Neural progenitor cell (in vitro differentiated cells): ENCODE data around the gene PPID. TPM values are rescaled to one million over a fixed set of nuclear protein-coding genes. Genes with fewer than 3 reads are reported as not detected.
"Not testable (repeated sequence)": the region's sequence is repeated elsewhere in the genome, so short reads cannot be mapped to it uniquely, and the experiment has no call there.

Experiments used
- DNase-seq: peaks from one replicate; pipeline ENCODE4 v3.0.0-alpha.2; 2016; ENCODE audit warnings: low spot score
- H2AFZ ChIP-seq: fragments of 200-600 bp; sonication (generic); replicated peaks from 2 replicates; pipeline ENCODE4 v1.6.1; 2016; ENCODE audit warnings: antibody characterized with exemption
- H3F3A ChIP-seq: fragments of 200-600 bp; sonication (generic); 2 replicates; pipeline ENCODE4 v1.6.1; 2016; ENCODE audit warnings: antibody characterized with exemption, low read depth
- H3K27ac ChIP-seq: fragments of 200-600 bp; sonication (generic); 2 replicates; pipeline ENCODE4 v1.5.1; 2016; ENCODE audit warnings: mild to moderate bottlenecking
- H3K27me3 ChIP-seq: fragments of 200-600 bp; sonication (generic); 2 replicates; pipeline ENCODE4 v1.6.1; 2016; ENCODE audit warnings: mild to moderate bottlenecking, moderate library complexity
- H3K36me3 ChIP-seq: fragments of 200-600 bp; sonication (generic); 2 replicates; pipeline ENCODE4 v1.5.1; 2016
- H3K4me1 ChIP-seq: fragments of 200-600 bp; sonication (generic); 2 replicates; pipeline ENCODE4 v1.6.1; 2016; ENCODE audit warnings: mixed run types
- H3K4me2 ChIP-seq: fragments of 200-600 bp; sonication (generic); 2 replicates; pipeline ENCODE4 v1.6.1; 2016
- H3K4me3 ChIP-seq: fragments of 200-600 bp; sonication (generic); 2 replicates; pipeline ENCODE4 v1.5.1; 2016
- H3K79me2 ChIP-seq: fragments of 200-600 bp; sonication (generic); 2 replicates; pipeline ENCODE4 v1.6.1; 2016; ENCODE audit warnings: low read depth
- H3K9ac ChIP-seq: fragments of 200-600 bp; sonication (generic); 2 replicates; pipeline ENCODE4 v1.6.1; 2016
- H3K9me3 ChIP-seq: fragments of 200-600 bp; sonication (generic); 2 replicates; pipeline ENCODE4 v1.5.1; 2016; ENCODE audit warnings: low read depth
- H4K20me1 ChIP-seq: fragments of 200-600 bp; sonication (generic); 2 replicates; pipeline ENCODE4 v1.6.1; 2016; ENCODE audit warnings: low read depth
- H3K27ac Mint-ChIP-seq: 3 replicates; pipeline ENCODE4 v1.8.0; 2021; ENCODE audit warnings: mixed read lengths
- H3K27me3 Mint-ChIP-seq: 2 replicates; pipeline ENCODE4 v1.8.0; 2022; ENCODE audit warnings: low read depth, mild to moderate bottlenecking, inconsistent platforms, moderate library complexity, mixed read lengths; ENCODE audit not compliant: insufficient read depth
- H3K36me3 Mint-ChIP-seq: 3 replicates; pipeline ENCODE4 v1.8.0; 2021; ENCODE audit warnings: mixed read lengths
- H3K4me1 Mint-ChIP-seq: 3 replicates; pipeline ENCODE4 v1.8.0; 2021; ENCODE audit warnings: mixed read lengths
- H3K4me3 Mint-ChIP-seq: 3 replicates; pipeline ENCODE4 v1.8.0; 2021; ENCODE audit warnings: mild to moderate bottlenecking, moderate library complexity, mixed read lengths
- H3K9me3 Mint-ChIP-seq: 3 replicates; pipeline ENCODE4 v1.8.0; 2020; ENCODE audit warnings: mixed read lengths
- EZH2 ChIP-seq: fragments of 200-600 bp; sonication (generic); IDR thresholded peaks from 2 replicates; pipeline ENCODE4 v1.6.1; 2017; ENCODE audit warnings: antibody characterized with exemption, mild to moderate bottlenecking, moderate library complexity
- EZH2phosphoT487 ChIP-seq: fragments of 200-600 bp; sonication (generic); IDR thresholded peaks from 2 replicates; pipeline ENCODE4 v1.6.1; 2017; ENCODE audit warnings: antibody characterized with exemption
- total RNA-seq: library from RNA; depleted of rRNA; stranded (reverse); fragments of >200 nt; gene quantifications from 2 replicates; pipeline ENCODE4 v1.2.3, GENCODE V29; 2015; ENCODE audit warnings: low replicate concordance
- TF ChIP-seq, protein P1 (sequence below): fragments of 200-600 bp; sonication (generic); IDR thresholded peaks from 2 replicates; pipeline ENCODE4 v1.5.1; 2017; ENCODE audit warnings: antibody characterized with exemption, mild to moderate bottlenecking

The PPID gene
- total RNA-seq, 1 donor from 2014 or later: 106 TPM

GRCh38 chr4:158669310-158669709 is 53.9 kb downstream of the PPID start:
- DNase-seq: no peak
- Histone ChIP-seq H3K4me3 (no peak overlapping the region), H3F3A (peaks cover 25% of the 10 kb centered on the region), H3K36me3 (no peaks in the 10 kb centered on the region), H3K27ac (no peak overlapping the region), H3K27me3 (no peaks in the 10 kb centered on the region), H3K9ac (no peak overlapping the region), H3K9me3 (no peaks in the 10 kb centered on the region), H3K79me2 (peaks cover 55% of the 10 kb centered on the region), H4K20me1 (peaks cover 23% of the 10 kb centered on the region), H3K4me2 (peak overlapping the region; percentile 4), H3K4me1 (peaks cover 7% of the 10 kb centered on the region), H2AFZ (no peak overlapping the region)
- peaks cover 16% of the 10 kb centered on the region for H3K36me3 Mint-ChIP-seq
- peaks cover 6% of the 10 kb centered on the region for H3K27me3 Mint-ChIP-seq
- no peak overlapping the region for H3K27ac Mint-ChIP-seq
- peaks cover 14% of the 10 kb centered on the region for H3K4me1 Mint-ChIP-seq
- TF ChIP-seq, protein P1, sequence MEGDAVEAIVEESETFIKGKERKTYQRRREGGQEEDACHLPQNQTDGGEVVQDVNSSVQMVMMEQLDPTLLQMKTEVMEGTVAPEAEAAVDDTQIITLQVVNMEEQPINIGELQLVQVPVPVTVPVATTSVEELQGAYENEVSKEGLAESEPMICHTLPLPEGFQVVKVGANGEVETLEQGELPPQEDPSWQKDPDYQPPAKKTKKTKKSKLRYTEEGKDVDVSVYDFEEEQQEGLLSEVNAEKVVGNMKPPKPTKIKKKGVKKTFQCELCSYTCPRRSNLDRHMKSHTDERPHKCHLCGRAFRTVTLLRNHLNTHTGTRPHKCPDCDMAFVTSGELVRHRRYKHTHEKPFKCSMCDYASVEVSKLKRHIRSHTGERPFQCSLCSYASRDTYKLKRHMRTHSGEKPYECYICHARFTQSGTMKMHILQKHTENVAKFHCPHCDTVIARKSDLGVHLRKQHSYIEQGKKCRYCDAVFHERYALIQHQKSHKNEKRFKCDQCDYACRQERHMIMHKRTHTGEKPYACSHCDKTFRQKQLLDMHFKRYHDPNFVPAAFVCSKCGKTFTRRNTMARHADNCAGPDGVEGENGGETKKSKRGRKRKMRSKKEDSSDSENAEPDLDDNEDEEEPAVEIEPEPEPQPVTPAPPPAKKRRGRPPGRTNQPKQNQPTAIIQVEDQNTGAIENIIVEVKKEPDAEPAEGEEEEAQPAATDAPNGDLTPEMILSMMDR: no peak
- TF ChIP-seq EZH2 (no peak), EZH2phosphoT487 (no peak)
- peaks cover 3% of the 10 kb centered on the region for H3K9me3 Mint-ChIP-seq
- peak overlapping the region; percentile 53 for H3K4me3 Mint-ChIP-seq

DNA sequence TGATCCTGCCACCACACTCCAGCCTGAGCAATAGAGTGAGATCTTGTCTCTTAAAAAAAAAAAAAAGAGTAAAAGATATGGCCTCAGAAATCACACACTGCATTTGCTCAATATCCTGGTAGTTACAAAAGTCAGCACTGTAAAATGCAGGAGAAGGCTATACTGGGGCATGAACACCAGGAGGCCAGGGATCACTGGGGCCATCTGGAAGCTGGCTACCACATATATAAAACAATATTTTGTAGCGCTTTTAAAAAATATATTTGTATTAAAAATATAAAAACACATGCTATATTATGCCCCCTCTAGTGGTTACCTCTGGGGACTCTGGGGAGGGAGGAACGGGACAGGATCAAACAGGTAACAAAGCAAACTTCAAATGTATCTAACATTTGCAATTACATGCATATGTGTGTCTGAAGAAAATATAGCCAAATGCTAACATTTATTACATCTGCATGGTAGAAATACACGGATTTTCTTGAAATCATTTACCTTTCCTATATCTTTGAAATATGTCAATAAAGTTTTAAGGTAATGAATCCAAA is 55.5 kb downstream of the PPID start:
- H3K27me3 Mint-ChIP-seq: peaks cover 6% of the 10 kb centered on the region

DNA sequence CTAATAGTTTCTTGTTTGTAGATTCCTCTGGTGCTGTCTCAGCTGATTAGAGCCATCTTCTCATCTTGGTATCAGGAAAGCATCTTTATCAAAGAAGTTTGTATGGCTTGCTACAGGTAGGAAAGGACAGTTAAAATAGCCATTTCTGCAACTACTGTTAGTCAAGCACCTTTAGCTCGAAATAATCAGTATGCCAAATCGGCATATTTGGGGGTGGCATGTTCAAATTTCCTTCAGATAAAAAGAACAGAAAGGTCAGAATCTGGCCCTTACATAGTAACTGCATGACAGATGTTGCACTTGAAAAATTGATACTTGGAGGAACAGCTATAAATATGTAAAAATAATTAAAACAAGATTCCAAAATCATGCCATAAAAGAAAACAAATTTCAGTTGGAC is 56.3 kb downstream of the PPID start:
- no peak for DNase-seq
- peaks cover 7% of the 10 kb centered on the region for H3K4me1 ChIP-seq
- no peaks in the 10 kb centered on the region for H3K27me3 ChIP-seq
- no peak overlapping the region for H3K27ac Mint-ChIP-seq
- no peak overlapping the region for H3K27ac ChIP-seq
- peaks cover 23% of the 10 kb centered on the region for H4K20me1 ChIP-seq
- H3K27me3 Mint-ChIP-seq: peaks cover 2% of the 10 kb centered on the region
- H3K9me3 Mint-ChIP-seq: peaks cover 3% of the 10 kb centered on the region
- no peak overlapping the region for H2AFZ ChIP-seq
- TF ChIP-seq EZH2phosphoT487: no peak
- TF ChIP-seq EZH2: no peak
- peaks cover 55% of the 10 kb centered on the region for H3K79me2 ChIP-seq
- H3K36me3 ChIP-seq: no peaks in the 10 kb centered on the region
- no peak overlapping the region for H3K4me2 ChIP-seq
- peaks cover 11% of the 10 kb centered on the region for H3K4me1 Mint-ChIP-seq
- no peak overlapping the region for H3K9ac ChIP-seq
- peaks cover 19% of the 10 kb centered on the region for H3F3A ChIP-seq
- peaks cover 16% of the 10 kb centered on the region for H3K36me3 Mint-ChIP-seq
- H3K4me3 Mint-ChIP-seq: no peak overlapping the region
- no peaks in the 10 kb centered on the region for H3K9me3 ChIP-seq
- H3K4me3 ChIP-seq: no peak overlapping the region

More for the DNA sequence above, 55.5 kb downstream of the PPID start:
- no peak overlapping the region for H3K4me3 Mint-ChIP-seq
- peaks cover 12% of the 10 kb centered on the region for H3K4me1 Mint-ChIP-seq
- peaks cover 16% of the 10 kb centered on the region for H3K36me3 Mint-ChIP-seq
- Histone ChIP-seq H3K27me3 (no peaks in the 10 kb centered on the region), H3K27ac (no peak overlapping the region), H3K79me2 (peaks cover 55% of the 10 kb centered on the region), H3K9me3 (no peaks in the 10 kb centered on the region), H3K4me1 (peaks cover 7% of the 10 kb centered on the region), H3K4me2 (no peak overlapping the region), H3K36me3 (no peaks in the 10 kb centered on the region), H4K20me1 (peaks cover 23% of the 10 kb centered on the region), H3K9ac (no peak overlapping the region), H3F3A (peaks cover 24% of the 10 kb centered on the region), H2AFZ (no peak overlapping the region), H3K4me3 (no peak overlapping the region)
- no peak for DNase-seq
- peaks cover 3% of the 10 kb centered on the region for H3K9me3 Mint-ChIP-seq
- no peak for TF ChIP-seq EZH2phosphoT487
- TF ChIP-seq, protein P1: peak; percentile 55
- H3K27ac Mint-ChIP-seq: no peak overlapping the region

GRCh38 chr4:158664806-158665205 is 58.4 kb downstream of the PPID start:
- Histone ChIP-seq H3K79me2 (peaks cover 37% of the 10 kb centered on the region), H3K9me3 (no peaks in the 10 kb centered on the region), H3F3A (peaks cover 4% of the 10 kb centered on the region), H2AFZ (no peak overlapping the region), H3K36me3 (no peaks in the 10 kb centered on the region), H3K4me2 (no peak overlapping the region), H3K27ac (no peak overlapping the region), H3K9ac (no peak overlapping the region), H3K4me3 (no peak overlapping the region), H4K20me1 (peaks cover 15% of the 10 kb centered on the region), H3K27me3 (no peaks in the 10 kb centered on the region), H3K4me1 (no peaks in the 10 kb centered on the region)
- no peak for TF ChIP-seq EZH2phosphoT487
- TF ChIP-seq, protein P1: no peak
- no peak for TF ChIP-seq EZH2
- peaks cover 3% of the 10 kb centered on the region for H3K9me3 Mint-ChIP-seq
- H3K36me3 Mint-ChIP-seq: peaks cover 16% of the 10 kb centered on the region
- H3K4me1 Mint-ChIP-seq: peaks cover 2% of the 10 kb centered on the region
- no peaks in the 10 kb centered on the region for H3K27me3 Mint-ChIP-seq
- no peak overlapping the region for H3K27ac Mint-ChIP-seq
- no peak overlapping the region for H3K4me3 Mint-ChIP-seq
- DNase-seq: no peak

GRCh38 chr4:158663707-158664625 is 59.2 kb downstream of the PPID start:
- H3K4me2 ChIP-seq, H3K4me1 ChIP-seq: not testable (repeated sequence)
- peaks cover 14% of the 10 kb centered on the region for H3K36me3 Mint-ChIP-seq

More at GRCh38 chr4:158663707-158664625, 59.2 kb downstream of the PPID start:
- H2AFZ ChIP-seq, H3F3A ChIP-seq, DNase-seq, H3K27ac ChIP-seq, H3K27me3 Mint-ChIP-seq, H3K36me3 ChIP-seq, H3K27me3 ChIP-seq, H4K20me1 ChIP-seq, H3K9ac ChIP-seq, H3K9me3 Mint-ChIP-seq, H3K9me3 ChIP-seq, H3K4me3 Mint-ChIP-seq, H3K27ac Mint-ChIP-seq, H3K4me3 ChIP-seq, H3K4me1 Mint-ChIP-seq: not testable (repeated sequence)
- peaks cover 28% of the 10 kb centered on the region for H3K79me2 ChIP-seq
